ENCODE data around the gene ESYT2.

ESYT2 gene

DNA sequence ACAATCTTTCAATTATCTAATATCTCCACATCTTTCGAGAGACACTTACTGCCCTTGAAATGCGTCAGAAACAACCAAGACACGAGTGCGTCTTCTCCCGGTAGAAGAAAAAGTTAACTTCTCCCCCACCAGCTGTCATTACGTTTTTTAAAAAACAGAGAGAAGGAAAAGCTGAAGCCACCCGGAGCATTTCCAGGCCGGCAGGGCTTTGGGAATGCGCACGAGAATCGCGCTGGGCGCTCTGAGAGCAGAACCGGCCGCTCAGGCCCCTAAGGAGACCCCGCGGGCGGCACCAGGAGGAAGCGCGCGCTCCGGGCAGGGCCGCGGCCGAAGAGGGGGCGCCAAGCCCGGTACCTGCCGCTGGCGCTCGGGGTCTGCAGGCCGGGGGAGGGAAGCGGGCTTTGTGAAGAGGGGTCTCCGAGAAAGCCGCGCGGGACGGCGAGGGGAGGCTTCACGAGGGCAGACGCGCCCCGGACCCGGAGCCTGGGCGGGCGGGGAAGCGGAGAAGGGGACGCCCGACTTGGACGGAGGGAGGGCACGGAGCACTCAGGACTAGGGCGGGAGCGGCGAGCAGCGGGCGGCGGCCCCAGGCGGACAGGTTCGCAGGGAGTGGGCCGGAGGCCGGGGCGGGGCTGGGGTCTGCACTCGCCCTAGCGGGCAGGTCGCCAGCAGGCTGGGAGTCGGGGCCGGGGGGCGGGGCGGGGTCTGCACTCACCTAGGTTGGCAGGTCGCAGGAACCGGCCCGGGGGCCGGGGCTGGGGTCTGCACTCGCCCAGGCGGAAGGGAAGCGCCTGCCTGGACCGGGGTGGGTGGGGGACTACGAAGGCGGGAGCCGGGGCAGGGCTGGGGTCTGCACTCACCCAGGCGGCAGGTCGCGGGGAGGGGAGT lies 932 bp downstream of the ESYT2 start:
- Histone ChIP-seq H3K27ac (ENCODE audit: low read length) (peak overlapping the region; percentile 88), H3K4me1 (ENCODE audit: low read length) (peaks cover 13% of the 10 kb centered on the region), H3K36me3 (replicated peaks; ENCODE audit: insufficient read depth, low read length) (no peaks in the 10 kb centered on the region), H3K4me2 (ENCODE audit: low read depth, low read length) (peak overlapping the region; percentile 71), H3K9me2 (replicated peaks; ENCODE audit: insufficient read depth, low read length) (no peaks in the 10 kb centered on the region), H3K79me2 (ENCODE audit: low read length) (peaks cover 48% of the 10 kb centered on the region), H3K9ac (ENCODE audit: low read length) (peak overlapping the region; percentile 92), H3K27me3 (replicated peaks; ENCODE audit: insufficient read depth, low read length) (no peaks in the 10 kb centered on the region), H4K20me1 (ENCODE audit: insufficient read depth, low read length) (no peaks in the 10 kb centered on the region), H3K9me3 (replicated peaks; ENCODE audit: insufficient read depth, low read length) (no peaks in the 10 kb centered on the region), H3F3A (ENCODE audit: insufficient read depth, low read length) (peaks cover 26% of the 10 kb centered on the region), H3K4me3 (ENCODE audit: low read length) (peak overlapping the region; percentile 92), H2AFZ (ENCODE audit: low read length) (peak overlapping the region; percentile 56)
- TF ChIP-seq EZH2phosphoT487 (IDR thresholded peaks at IDR 0.05; ENCODE audit: low read length) (no peak), EZH2 (optimal IDR thresholded peaks at IDR 0.05; ENCODE audit: low read depth, low read length) (no peak)
- TF ChIP-seq, protein P1, sequence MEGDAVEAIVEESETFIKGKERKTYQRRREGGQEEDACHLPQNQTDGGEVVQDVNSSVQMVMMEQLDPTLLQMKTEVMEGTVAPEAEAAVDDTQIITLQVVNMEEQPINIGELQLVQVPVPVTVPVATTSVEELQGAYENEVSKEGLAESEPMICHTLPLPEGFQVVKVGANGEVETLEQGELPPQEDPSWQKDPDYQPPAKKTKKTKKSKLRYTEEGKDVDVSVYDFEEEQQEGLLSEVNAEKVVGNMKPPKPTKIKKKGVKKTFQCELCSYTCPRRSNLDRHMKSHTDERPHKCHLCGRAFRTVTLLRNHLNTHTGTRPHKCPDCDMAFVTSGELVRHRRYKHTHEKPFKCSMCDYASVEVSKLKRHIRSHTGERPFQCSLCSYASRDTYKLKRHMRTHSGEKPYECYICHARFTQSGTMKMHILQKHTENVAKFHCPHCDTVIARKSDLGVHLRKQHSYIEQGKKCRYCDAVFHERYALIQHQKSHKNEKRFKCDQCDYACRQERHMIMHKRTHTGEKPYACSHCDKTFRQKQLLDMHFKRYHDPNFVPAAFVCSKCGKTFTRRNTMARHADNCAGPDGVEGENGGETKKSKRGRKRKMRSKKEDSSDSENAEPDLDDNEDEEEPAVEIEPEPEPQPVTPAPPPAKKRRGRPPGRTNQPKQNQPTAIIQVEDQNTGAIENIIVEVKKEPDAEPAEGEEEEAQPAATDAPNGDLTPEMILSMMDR (IDR thresholded peaks at IDR 0.05; ENCODE audit: low read length): 0 out of 2 replicates have a peak, but pooled peaks have one; percentile 4
- peak; percentile 23 for DNase-seq

- H3K4me1 ChIP-seq (ENCODE audit: low read length): peaks cover 13% of the 10 kb centered on the region
- H3K9ac ChIP-seq (ENCODE audit: low read length): peak overlapping the region; percentile 92; the same call in 1 of the 2 replicates
- H3K9me2 ChIP-seq (replicated peaks; ENCODE audit: insufficient read depth, low read length): no peaks in the 10 kb centered on the region
- H3K36me3 ChIP-seq (replicated peaks; ENCODE audit: insufficient read depth, low read length): no peaks in the 10 kb centered on the region
- H3K9me3 ChIP-seq (replicated peaks; ENCODE audit: insufficient read depth, low read length): no peaks in the 10 kb centered on the region
- H3K79me2 ChIP-seq (ENCODE audit: low read length): peaks cover 53% of the 10 kb centered on the region
- H4K20me1 ChIP-seq (ENCODE audit: insufficient read depth, low read length): no peaks in the 10 kb centered on the region
- TF ChIP-seq, protein P1 (IDR thresholded peaks at IDR 0.05; ENCODE audit: low read length): no peak
- TF ChIP-seq EZH2phosphoT487 (IDR thresholded peaks at IDR 0.05; ENCODE audit: low read length): no peak
- no peak for TF ChIP-seq EZH2 (optimal IDR thresholded peaks at IDR 0.05; ENCODE audit: low read depth, low read length)
- H2AFZ ChIP-seq (ENCODE audit: low read length): peak overlapping the region; percentile 56
- peak overlapping the region; percentile 71 for H3K4me2 ChIP-seq (ENCODE audit: low read depth, low read length)
- DNase-seq: peak; percentile 35
- H3K27ac ChIP-seq (ENCODE audit: low read length): peak overlapping the region; percentile 88; the same call in 1 of the 2 replicates
- H3F3A ChIP-seq (ENCODE audit: insufficient read depth, low read length): peaks cover 26% of the 10 kb centered on the region
- peak overlapping the region; percentile 92 for H3K4me3 ChIP-seq (ENCODE audit: low read length)
- H3K27me3 ChIP-seq (replicated peaks; ENCODE audit: insufficient read depth, low read length): no peaks in the 10 kb centered on the region
These were observed 1.7 kb downstream of the ESYT2 start for GRCh38 chr7:158827411-158828132.

- Histone ChIP-seq H3K9me3 (replicated peaks; ENCODE audit: insufficient read depth, low read length) (no peaks in the 10 kb centered on the region), H3K9ac (ENCODE audit: low read length) (no peak overlapping the region), H3F3A (ENCODE audit: insufficient read depth, low read length) (peaks cover 24% of the 10 kb centered on the region), H3K4me2 (ENCODE audit: low read depth, low read length) (no peak overlapping the region), H3K4me1 (ENCODE audit: low read length) (peaks cover 13% of the 10 kb centered on the region), H3K4me3 (ENCODE audit: low read length) (no peak overlapping the region), H3K27ac (ENCODE audit: low read length) (no peak overlapping the region), H4K20me1 (ENCODE audit: insufficient read depth, low read length) (no peaks in the 10 kb centered on the region), H3K9me2 (replicated peaks; ENCODE audit: insufficient read depth, low read length) (no peaks in the 10 kb centered on the region), H3K36me3 (replicated peaks; ENCODE audit: insufficient read depth, low read length) (no peaks in the 10 kb centered on the region), H3K27me3 (replicated peaks; ENCODE audit: insufficient read depth, low read length) (no peaks in the 10 kb centered on the region), H3K79me2 (ENCODE audit: low read length) (peaks cover 70% of the 10 kb centered on the region), H2AFZ (ENCODE audit: low read length) (no peak overlapping the region)
- TF ChIP-seq, protein P1 (IDR thresholded peaks at IDR 0.05; ENCODE audit: low read length): no peak
- no peak for TF ChIP-seq EZH2phosphoT487 (IDR thresholded peaks at IDR 0.05; ENCODE audit: low read length)
- TF ChIP-seq EZH2 (optimal IDR thresholded peaks at IDR 0.05; ENCODE audit: low read depth, low read length): no peak
- DNase-seq: no peak
These were observed 3.5 kb downstream of the ESYT2 start for GRCh38 chr7:158825628-158826289.
